ENCODE results near the gene CFAP54.

CFAP54 gene

DNA sequence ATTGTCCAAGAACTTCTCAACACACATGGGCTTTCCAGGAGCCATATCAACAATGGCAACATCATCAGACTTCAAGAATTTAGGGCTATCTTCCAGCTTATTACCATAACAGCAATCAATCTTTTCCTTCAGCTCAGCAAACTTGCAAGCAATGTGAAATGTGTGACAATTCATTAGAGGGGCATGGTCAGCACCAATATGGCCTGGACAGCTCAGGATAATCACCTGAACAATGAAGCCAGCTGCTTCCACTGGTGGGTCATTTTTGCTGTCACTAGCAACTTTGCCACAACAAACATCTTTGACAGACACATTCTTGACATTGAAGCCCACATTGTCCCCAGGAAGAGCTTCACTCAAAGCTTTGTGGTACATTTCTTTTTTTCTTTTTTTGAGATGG lies 411.8 kb downstream of the CFAP54 start:
- POLR2A ChIA-PET (ENCODE audit: low non-redundant PET) = no interaction called here
- no peak for DNase-seq (ENCODE audit: low spot score)
- CTCF ChIA-PET = no interaction called here
- no peak overlapping the region for H3K27ac ChIP-seq
- TF ChIP-seq, protein P1, sequence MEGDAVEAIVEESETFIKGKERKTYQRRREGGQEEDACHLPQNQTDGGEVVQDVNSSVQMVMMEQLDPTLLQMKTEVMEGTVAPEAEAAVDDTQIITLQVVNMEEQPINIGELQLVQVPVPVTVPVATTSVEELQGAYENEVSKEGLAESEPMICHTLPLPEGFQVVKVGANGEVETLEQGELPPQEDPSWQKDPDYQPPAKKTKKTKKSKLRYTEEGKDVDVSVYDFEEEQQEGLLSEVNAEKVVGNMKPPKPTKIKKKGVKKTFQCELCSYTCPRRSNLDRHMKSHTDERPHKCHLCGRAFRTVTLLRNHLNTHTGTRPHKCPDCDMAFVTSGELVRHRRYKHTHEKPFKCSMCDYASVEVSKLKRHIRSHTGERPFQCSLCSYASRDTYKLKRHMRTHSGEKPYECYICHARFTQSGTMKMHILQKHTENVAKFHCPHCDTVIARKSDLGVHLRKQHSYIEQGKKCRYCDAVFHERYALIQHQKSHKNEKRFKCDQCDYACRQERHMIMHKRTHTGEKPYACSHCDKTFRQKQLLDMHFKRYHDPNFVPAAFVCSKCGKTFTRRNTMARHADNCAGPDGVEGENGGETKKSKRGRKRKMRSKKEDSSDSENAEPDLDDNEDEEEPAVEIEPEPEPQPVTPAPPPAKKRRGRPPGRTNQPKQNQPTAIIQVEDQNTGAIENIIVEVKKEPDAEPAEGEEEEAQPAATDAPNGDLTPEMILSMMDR (conservative IDR thresholded peaks at IDR 0.05; ENCODE audit: low read depth) = no peak

DNA sequence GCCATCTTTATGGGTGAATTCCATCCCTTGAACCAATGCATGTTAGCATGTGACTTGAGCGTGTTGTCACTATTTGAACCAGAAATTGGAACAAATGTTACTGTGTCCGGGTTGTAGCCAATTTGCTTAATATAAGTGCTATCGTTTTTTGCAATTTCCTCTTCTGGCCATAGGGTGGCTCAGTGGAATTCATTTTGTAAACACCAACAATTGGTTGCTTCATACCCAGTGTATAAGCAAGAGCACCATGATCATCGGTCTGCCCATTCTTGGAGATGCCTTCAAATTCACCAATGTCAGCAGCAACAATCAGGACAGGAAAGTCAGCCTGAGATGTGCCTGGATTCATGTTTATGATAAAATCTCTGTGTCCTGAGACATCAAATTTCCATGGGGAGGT lies 412.7 kb downstream of the CFAP54 start:
- no peak for DNase-seq (ENCODE audit: low spot score)
- no peak overlapping the region for H3K27ac ChIP-seq
- TF ChIP-seq, protein P1 (conservative IDR thresholded peaks at IDR 0.05; ENCODE audit: low read depth) = no peak
- CTCF ChIA-PET = no interaction called here
- POLR2A ChIA-PET (ENCODE audit: low non-redundant PET) = no interaction called here

DNA sequence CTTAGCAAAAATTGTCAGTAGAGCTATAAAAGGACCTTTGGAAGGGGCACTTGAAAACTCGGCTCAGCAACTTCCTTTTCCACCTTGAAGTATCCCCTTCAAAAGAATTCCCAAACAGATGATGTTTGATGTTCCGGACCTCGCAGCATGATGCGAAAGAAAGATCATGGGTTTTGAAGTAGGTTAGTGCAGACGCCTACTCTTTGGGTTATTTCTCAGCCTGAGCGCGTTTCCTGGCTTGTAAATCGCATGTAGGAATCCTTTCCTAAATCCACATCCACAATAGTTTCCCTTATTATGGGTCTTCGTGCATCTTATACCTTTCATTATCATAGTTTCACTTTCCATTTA lies 417.1 kb downstream of the CFAP54 start:
- POLR2A ChIA-PET (ENCODE audit: low non-redundant PET) = no interaction called here
- CTCF ChIA-PET = interaction anchor here (0.6 kb wide), 1 partner anchor 327 kb away, joined by 3 read pairs; no protein-coding TSS in a partner anchor
- H3K27ac ChIP-seq = peak overlapping the region; percentile 82
- TF ChIP-seq, protein P1 (conservative IDR thresholded peaks at IDR 0.05; ENCODE audit: low read depth) = no peak
- DNase-seq (ENCODE audit: low spot score) = no peak

DNA sequence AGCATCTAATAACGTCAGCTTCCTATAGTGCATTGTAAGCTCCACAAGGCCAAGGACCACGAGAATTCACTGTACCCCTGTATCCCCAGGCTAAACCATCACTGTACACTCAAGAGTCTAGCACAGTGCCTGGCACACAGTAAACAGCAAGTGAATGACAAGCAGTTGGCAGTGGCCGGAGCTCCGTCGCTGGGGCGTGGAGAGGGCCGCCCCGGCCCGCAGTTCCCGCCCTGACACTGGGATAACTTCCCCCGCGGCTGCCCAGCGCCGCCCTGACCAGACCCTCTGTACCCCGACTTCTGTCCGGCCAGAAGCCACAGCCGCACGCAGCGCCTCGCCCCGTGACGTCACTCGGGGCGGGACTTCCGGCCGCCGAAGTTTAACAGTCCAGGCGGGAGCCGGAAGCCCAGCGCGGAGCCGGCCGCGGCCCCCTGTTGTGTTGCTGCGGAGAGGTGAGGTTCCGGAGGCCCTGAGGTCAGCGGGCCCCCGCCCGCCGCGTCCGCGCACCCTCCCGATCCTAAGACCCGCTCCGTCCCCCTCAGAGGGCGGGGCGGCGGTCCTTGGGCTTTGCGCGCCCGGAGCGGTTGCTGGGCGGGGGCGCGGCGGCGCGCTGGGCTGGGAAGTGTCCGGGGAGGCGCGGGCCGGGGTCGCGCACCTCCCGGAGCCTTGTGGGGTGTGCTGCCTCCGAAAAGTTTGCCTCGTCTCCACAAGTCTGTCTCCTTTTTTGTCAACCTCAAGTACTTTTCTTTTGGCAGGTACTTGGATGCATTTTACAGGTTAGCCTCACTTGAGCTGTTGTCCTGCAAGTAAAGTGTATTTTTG lies 417.7 kb downstream of the CFAP54 start, which contains the start of gene NEDD1:
Gene NEDD1 (plus strand): TSS at position 409 of the 822 bp plus-strand sequence. CDS start 2,503 bp downstream, outside the sequence.
- POLR2A ChIA-PET (ENCODE audit: low non-redundant PET) = no interaction called here
- TF ChIP-seq, protein P1 (conservative IDR thresholded peaks at IDR 0.05; ENCODE audit: low read depth) = no peak
- H3K27ac ChIP-seq = peak within 1 kb of the TSS; percentile 82
- CTCF ChIA-PET = interaction anchor here (0.6 kb wide), 2 partner anchors 328 to 1792 kb away, joined by 3 read pairs; no protein-coding TSS in a partner anchor
- DNase-seq (ENCODE audit: low spot score) = peak; percentile 72

DNA sequence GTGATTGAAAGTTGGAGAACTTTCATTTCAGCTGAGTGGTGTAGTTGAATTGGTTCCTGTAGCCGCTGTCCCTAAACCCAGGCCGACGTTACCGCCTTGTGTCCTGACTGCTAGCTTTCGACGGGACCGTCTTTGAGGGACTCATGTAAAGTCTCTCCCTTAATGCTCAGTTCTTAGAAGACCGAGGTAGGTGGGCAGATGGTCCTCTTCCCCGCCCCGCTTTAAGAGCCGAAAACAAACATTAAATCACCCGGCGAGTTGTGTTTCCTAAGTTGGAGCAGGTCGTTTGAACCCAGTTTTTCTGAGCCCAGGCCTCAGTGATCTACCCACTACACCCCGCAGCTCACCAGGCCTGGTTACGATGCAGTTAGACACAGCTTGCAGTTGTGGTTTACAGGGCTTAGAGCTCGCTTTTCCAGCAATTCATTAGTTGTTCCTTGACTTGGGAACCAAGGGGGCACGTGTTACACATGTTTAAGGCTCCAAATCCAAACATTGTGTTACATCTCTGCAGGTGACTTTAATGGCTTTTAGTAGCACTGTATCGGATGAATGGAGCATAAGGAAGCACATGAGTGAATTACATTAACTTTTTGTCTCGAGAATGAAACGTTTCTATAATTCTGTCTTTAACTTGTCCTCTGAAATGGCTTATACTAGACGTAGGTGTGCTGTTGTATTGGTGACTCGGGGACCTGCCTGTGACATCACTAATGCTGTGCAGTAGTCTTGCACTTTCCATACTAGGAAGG lies 418.5 kb downstream of the CFAP54 start:
- CTCF ChIA-PET = interaction anchor here (0.6 kb wide), 1 partner anchor 1791 kb away, joined by 3 read pairs; no protein-coding TSS in a partner anchor
- TF ChIP-seq, protein P1 (conservative IDR thresholded peaks at IDR 0.05; ENCODE audit: low read depth) = no peak
- DNase-seq (ENCODE audit: low spot score) = peak; percentile 20
- peak overlapping the region; percentile 82 for H3K27ac ChIP-seq
- POLR2A ChIA-PET (ENCODE audit: low non-redundant PET) = no interaction called here

DNA sequence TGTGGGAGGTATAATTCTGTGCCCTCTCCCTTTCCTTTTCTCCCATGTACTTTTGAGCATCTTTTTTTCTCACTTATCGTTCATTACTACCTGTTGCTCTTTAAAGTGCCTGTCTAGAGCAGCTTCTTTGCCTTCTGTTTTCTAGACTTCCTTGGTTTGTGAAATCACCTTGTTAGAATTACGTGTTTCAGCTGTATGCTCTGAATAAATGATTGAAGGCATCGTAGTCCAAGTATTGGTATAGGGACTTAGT lies 419.0 kb downstream of the CFAP54 start:
- POLR2A ChIA-PET (ENCODE audit: low non-redundant PET) = no interaction called here
- CTCF ChIA-PET = no interaction called here
- H3K27ac ChIP-seq = no peak overlapping the region
- TF ChIP-seq, protein P1 (conservative IDR thresholded peaks at IDR 0.05; ENCODE audit: low read depth) = no peak
- DNase-seq (ENCODE audit: low spot score) = no peak
